Hematopoietic multipotent progenitor cell (in vitro differentiated cells): Measurements from ENCODE around the gene CSTPP1. TPM values are rescaled to one million over a fixed set of nuclear protein-coding genes. Genes with fewer than 3 reads are reported as not detected.

Experiments
- DNase-seq, 3 donors: peaks; one replicate each; pipeline ENCODE4 v3.0.0-alpha.2; 2011 to 2015; ENCODE audit warnings: low read depth in 2 of 3, low spot score in 2 of 3
- total RNA-seq: library from RNA; depleted of rRNA; stranded (reverse); fragments of >200 nt; gene quantifications from one replicate; pipeline ENCODE4 v1.2.3, GENCODE V29; 2012

Gene CSTPP1
- total RNA-seq, 1 donor: 52.8 TPM

DNA sequence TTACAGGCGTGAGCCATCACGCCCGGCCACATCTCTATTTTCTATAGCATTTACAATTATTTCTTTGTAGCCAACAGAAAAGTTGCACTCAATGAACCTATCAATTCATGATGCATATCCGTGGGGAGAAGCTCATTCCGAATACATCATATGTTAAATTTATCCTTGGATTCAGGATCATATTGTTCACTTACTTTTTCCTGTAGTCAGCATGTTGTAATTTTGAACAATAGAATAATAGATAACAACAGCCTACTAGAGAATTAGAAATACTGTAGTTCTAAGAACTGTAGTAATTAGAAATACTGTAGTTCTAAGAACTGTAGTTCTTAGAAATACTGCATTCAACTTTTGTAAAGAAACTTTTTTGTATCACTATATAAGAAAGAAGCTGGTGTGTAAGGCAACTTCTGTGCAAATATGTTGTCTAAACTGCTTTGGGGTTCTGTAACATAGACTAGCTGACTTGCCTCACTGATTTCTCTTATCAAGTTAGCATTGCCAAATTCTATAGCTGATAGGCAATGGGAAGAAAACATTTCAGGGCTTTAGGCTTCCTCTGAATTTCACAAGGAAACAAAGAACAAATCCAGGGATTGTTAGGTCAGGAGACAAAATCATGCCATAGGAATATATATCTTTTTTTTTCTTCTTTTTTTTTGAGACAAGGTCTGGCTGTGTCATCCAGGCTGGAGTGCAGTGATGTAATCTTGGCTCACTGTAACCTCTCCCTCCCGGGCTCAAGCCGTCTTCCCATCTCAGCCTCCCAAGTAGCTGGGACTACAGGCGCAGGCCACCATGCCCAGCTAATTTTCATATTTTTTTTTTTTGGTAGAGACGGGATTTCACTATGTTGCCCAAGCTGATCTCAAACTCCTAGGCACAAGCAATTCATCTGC lies 91.9 kb downstream of the CSTPP1 start:
- DNase-seq: no peak

DNA sequence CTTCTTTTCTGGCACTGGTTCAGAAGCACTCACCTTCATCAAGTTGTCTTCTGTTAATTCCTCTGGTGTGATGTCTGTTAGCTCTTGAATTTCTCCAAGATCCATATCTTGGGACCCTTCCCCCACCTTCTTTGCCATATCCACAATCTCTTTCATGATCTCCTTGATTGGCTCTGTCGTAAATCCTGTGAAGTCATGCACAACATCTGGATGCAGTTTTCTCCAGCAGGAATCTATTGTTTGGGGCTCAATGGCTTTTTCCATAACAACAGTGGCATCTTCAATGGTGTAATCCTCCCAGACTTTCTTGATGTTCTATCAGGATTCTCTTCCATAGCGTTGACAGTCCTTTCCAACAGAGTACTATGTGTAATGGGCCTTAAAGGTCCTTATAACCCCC lies 96.9 kb downstream of the CSTPP1 start:
- no peak for DNase-seq

- DNase-seq: no peak
Measured at GRCh38 chr11:47034091-47034490, 97.5 kb downstream of the CSTPP1 start.

DNA sequence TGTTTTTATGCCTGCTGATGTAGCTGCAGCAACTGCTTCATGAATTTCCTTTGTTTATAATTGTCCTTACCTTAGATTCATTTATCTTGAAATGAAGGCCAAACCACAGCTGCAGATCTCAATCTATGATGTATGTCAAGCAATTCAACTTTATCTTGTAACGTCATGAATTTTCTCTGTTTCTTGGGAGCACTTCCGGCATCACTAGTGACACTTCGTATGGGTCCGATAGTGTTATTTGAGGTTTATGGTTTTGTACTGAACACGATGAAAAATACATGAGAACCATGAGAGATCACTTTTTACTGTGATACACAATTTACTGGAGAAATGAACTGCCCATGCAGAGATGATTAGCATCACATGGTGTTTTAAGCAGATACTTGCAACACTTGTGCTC lies 98.5 kb downstream of the CSTPP1 start:
- DNase-seq: no peak

- DNase-seq: no peak
Measured at GRCh38 chr11:47044119-47044518, 107.6 kb downstream of the CSTPP1 start.

GRCh38 chr11:47047972-47048371 lies 111.4 kb downstream of the CSTPP1 start:
- no peak for DNase-seq

GRCh38 chr11:47050284-47050683 lies 113.7 kb downstream of the CSTPP1 start:
- no peak for DNase-seq

DNA sequence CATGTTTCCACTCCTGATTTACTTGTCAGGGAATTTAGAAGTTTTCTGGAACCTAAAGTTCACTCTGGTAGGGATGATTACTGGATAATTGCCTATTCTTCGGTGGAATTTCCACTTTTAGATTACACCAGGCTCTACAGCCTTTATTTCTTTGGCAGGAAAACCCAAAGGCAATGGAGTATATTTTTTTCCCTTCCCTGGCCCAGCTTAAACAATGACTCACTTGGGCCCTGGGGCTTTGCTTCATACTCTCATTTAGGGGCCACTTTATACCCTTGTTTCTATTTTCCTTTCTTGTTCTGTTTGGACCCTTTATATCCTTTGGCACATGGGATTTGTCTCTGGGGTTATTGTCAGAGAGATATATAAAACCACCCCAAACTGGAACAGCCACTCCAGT lies 114.7 kb downstream of the CSTPP1 start:
- DNase-seq: no peak

- DNase-seq: no peak
Measured at GRCh38 chr11:47052165-47052564, 115.6 kb downstream of the CSTPP1 start.

GRCh38 chr11:47052576-47052975 lies 116.0 kb downstream of the CSTPP1 start:
- no peak for DNase-seq

- no peak for DNase-seq
Measured at GRCh38 chr11:47055534-47055933, 119.0 kb downstream of the CSTPP1 start.

DNA sequence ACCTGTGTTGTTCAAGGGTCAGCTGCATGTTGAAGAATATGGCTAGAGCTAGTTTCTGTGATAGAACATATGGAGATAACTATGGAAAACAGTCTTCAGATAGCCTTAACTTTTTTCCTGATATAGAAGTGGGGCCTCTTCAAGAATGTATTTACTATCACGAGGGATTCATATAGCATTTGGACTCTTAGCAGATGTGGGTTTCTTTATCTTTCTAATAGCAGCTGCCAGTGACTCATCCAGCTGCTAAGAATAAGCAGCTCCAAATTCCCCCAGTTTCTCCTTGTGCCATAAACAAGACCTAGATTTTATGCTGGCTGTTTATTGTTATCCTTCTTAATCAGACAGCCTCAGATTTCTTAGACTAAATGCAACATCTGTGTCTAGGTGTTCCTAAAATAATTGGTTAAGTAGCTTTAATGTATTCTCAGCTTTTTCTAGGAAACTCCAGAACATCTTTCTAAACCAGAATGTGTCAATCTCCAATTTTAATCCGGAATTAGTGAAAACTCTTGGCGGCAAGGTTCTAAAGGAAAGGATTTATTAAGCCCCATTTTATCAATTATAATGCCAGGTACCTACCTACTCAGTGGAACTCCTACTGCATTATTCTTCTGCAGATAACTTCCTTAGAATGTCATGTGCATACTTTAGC lies 119.8 kb downstream of the CSTPP1 start:
- DNase-seq: peak in 2 of 3 donors; percentile 57 to 66

DNA sequence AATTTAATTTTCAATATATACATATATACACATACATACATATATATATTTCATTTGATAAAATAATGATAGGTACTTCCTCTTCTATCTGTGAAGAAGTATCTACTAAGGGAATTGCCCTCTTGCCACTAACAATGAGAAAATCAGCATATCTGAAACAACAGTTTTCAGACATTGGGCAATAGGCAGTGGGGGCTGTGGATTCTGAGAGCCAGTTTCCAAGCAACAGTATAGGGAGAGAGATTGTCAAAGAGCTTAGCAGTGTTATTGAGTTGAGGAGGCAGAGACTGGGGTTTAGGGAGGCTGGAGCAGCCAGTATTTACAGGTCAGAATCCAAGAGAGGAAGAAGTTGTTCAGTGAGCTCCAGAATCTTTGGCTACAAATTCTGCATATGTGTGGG lies 120.8 kb downstream of the CSTPP1 start:
- peak in 1 of 3 donors; percentile 7 for DNase-seq

DNA sequence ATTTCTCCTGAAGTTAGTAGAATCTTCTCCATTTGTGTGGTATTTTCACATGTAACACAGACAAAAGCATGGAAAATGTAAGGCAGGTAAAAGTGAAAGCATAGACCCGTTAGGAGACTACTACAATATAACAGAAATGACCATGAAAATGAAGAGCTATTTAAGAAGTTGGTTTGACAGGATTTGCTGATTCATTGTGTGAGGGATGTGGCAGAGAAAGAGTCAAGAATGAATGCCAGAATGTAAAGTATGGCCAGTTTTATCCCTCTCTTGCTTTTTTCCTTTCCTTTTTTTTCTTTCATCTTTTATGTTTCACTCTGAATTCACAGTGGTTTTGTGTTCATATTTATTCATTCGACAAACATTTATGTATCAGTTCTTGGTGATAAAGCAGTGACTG lies 124.2 kb downstream of the CSTPP1 start:
- DNase-seq: peak in 2 of 3 donors; percentile 30 to 74

GRCh38 chr11:47061429-47062178 lies 125.0 kb downstream of the CSTPP1 start:
- DNase-seq: no peak

DNA sequence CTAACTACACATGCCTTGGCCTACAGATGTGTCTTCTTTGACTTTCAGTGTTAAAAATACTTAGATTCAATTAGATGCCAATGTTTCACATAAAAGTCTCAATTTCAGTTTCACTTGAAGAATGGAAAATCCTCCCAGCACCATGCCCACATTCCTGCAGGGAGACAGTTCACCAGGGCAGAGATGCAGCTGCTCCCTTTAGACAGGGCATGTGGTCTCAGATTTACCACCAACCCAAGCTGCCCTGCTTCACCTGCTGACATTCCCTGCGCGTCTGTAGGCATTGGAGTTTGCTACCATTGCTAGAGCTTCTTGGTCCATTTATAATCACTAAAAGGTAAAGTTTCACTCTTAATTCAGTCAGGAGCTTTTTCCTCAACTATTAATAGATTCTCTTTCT lies 126.2 kb downstream of the CSTPP1 start:
- no peak for DNase-seq

GRCh38 chr11:47067401-47067800 lies 130.8 kb downstream of the CSTPP1 start:
- DNase-seq: no peak

- no peak for DNase-seq
Measured at GRCh38 chr11:47070769-47071168, 134.2 kb downstream of the CSTPP1 start.

GRCh38 chr11:47071341-47071740 lies 134.8 kb downstream of the CSTPP1 start:
- DNase-seq: no peak

- DNase-seq: no peak
Measured at GRCh38 chr11:47071791-47072261, 135.3 kb downstream of the CSTPP1 start.
